ENCODE data around the gene EYS.

DNA sequence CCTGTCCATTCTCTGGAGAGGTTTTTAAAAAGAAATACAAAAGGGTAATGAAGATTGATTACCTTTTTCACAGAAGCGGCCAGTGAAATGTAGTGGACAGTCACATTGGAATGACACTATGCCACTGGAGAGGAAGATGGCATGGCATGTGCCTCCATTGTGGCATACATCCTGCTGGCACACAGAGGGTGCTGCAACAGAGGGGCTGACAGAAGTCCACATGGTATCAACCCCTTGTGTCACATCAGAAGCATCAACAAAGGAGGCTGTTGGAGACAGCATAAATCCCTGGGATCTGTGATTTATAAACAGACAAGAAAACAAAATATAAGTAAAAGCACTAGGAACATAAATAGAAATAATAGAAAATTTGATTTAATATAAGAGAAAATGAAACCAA is 1476.5 kb downstream of the EYS start:
- no peak for TF ChIP-seq POLR2AphosphoS5 (IDR thresholded peaks at IDR 0.05; ENCODE audit: borderline replicate concordance, low read depth, low read length)
- no peak for TF ChIP-seq EZH2 (IDR thresholded peaks at IDR 0.05)

Measured in SK-N-MC (cell line).